ENCODE results near the gene GMPPA.
A peak's percentile ranks its signal among the peaks of the same experiment; 100 is the strongest.

Gene GMPPA

DNA sequence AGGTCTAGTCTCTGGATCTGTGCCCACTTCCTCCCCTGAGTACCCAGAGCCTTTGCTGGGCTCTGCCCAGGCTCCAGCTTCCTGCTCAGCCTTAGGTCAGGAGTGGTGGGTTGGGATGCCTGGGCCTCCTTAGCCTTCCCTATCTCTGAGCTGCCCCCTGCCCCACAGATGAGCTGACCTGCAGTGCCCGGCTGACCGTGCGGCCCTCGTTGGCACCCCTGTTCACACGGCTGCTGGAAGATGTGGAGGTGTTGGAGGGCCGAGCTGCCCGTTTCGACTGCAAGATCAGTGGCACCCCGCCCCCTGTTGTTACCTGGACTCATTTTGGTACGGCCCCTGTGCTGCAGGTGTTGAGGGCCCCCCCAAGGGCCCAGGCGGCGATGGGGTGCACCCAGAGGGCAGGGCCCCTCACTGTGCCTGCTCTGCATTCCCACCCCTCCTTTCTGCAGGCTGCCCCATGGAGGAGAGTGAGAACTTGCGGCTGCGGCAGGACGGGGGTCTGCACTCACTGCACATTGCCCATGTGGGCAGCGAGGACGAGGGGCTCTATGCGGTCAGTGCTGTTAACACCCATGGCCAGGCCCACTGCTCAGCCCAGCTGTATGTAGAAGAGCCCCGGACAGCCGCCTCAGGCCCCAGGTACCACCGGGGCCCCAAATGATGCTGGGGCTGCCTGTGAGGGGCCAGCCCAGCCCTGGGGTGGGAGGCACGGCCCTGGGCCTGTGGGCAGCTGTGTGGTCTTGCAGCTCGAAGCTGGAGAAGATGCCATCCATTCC lies 30.1 kb upstream of the GMPPA start:
- DNase-seq (ENCODE audit: low read depth in 2 of 2): no peak

DNA sequence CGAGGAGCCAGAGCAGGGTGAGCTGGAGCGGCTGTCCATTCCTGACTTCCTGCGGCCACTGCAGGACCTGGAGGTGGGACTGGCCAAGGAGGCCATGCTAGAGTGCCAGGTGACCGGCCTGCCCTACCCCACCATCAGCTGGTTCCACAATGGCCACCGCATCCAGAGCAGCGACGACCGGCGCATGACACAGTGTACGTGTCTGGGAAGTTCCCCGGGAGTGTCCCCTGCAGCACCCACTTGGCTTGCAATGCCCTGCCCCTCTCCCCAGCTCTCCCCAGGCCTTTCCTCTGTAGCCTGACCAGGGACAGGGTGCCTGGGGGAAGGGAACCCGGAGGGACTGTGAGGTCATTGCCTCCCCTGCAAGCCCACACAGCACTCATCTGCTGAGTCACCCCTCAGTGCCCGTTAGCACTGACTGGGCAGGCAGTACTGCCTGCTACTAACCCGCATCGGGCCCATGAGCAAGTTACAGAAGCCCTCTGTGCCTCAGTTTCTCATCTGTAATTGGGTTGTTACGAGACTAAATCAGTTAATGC lies 29.4 kb upstream of the GMPPA start:
- no peak for DNase-seq (ENCODE audit: low read depth in 2 of 2)

DNA sequence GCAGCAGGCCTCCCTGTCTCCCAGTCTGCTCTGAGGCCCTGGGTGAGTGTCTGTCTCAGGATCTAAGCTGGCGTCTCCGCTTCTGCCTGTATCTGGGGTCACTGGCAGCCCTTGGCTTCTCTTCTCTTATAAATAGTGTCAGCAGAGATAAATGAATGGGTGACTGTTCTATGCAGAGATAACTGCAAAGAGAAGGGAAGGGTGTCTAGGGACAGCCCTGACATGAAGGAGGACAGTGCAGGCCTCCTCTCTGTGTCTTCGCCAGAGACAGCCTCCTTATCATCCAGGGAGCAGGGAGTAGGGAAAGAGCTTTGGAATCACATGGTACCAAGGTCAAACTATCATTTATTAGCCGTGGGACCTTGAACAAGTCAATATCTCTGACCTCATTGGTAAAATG lies 28.3 kb upstream of the GMPPA start:
- no peak for DNase-seq (ENCODE audit: low read depth in 2 of 2)

DNA sequence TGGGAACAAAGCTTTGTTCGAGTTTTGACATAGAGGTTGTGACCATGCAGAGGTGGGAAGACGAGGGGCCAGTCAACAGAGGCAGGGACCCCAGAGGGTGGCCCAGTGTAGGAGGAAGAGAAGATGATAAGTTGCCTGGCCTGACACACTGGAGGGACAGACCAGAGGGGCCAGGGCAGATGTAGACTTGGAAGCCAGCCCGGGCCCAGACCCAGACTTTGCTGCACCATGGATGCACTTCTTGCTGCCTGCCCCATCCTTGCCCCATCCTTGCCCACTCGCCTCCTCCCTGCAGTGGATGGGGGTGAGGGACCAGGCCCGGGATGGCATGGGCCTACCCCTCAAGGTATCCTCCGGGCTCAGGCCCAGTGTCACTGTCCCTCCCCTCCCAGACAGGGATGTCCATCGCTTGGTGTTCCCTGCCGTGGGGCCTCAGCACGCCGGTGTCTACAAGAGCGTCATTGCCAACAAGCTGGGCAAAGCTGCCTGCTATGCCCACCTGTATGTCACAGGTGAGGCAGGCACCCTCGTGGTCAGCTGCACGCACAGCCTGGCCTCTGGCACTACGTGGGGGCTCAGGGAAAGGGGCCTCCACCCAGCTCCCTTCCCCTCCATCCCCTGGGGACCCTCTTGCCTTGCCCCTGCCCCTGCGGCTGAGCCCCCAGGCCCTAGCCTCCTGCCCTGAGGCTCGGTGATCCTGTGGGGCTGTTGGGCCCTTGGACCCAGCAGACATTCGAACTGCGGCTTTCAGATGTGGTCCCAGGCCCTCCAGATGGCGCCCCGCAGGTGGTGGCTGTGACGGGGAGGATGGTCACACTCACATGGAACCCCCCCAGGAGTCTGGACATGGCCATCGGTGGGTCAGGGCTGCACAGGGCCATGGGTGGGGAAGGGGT lies 27.0 kb upstream of the GMPPA start:
- DNase-seq (ENCODE audit: low read depth in 2 of 2): no peak

DNA sequence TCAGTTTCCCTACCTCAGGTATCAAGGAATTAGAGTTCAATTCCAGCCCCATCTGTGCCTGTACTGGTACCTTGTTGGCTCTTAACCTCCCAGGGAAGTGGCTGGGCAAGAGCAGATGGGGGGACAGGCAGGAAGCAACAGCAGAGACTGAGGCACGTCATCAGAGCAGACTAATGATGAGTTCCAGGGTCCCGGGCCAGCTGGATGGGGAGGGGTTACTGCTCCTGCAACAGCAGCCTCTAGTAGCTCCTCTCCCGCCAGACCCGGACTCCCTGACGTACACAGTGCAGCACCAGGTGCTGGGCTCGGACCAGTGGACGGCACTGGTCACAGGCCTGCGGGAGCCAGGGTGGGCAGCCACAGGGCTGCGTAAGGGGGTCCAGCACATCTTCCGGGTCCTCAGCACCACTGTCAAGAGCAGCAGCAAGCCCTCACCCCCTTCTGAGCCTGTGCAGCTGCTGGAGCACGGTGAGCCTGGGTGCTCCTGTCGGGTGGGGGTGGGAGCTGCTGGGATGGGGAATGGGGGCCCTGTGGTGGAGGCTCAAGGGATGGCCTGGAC lies 26.0 kb upstream of the GMPPA start:
- DNase-seq (ENCODE audit: low read depth in 2 of 2): no peak

DNA sequence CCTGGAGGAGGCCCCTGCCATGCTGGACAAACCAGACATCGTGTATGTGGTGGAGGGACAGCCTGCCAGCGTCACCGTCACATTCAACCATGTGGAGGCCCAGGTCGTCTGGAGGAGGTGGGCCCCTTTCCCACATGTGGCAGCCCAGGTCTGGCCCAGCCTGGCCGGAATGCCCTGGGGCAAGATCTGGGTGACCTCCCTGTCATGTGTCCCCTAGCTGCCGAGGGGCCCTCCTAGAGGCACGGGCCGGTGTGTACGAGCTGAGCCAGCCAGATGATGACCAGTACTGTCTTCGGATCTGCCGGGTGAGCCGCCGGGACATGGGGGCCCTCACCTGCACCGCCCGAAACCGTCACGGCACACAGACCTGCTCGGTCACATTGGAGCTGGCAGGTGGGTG lies 25.2 kb upstream of the GMPPA start:
- DNase-seq (ENCODE audit: low read depth in 2 of 2): no peak

DNA sequence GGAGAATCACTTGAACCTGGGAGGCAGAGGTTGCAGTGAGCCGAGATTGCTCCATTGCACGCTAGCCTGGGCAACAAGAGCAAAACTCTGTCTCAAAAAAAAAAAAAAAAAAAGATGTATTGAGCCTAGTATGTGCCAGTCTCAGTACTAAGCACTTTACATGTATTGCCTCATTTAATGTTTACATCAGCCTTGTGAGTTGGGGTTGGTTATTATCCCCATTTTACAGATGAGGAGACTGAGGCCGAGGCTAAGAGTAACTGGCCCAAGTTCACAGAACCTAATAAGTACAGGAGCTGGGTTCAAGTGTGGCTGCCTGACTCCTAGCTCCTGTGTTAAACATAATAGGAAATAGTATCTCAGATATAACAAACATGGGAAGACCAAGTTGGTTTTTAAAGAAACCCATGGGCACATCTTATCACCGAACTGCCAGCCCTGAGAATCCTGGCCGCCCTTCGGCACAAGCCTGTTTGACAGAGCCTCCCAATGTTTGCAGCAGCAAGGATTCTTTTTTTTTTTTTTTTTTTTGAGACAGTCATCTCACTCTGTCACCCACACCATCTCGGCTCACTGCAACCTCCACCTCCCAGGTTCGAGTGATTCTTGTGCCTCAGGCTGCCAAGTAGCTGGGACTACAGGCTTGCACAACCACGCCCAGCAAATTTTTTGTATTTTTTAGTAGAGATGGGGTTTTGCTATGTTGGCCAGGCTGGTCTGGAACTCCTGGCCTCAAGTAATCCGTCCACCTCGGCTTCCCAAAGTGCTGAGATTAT lies 24.2 kb upstream of the GMPPA start:
- no peak for DNase-seq (ENCODE audit: low read depth in 2 of 2)

DNA sequence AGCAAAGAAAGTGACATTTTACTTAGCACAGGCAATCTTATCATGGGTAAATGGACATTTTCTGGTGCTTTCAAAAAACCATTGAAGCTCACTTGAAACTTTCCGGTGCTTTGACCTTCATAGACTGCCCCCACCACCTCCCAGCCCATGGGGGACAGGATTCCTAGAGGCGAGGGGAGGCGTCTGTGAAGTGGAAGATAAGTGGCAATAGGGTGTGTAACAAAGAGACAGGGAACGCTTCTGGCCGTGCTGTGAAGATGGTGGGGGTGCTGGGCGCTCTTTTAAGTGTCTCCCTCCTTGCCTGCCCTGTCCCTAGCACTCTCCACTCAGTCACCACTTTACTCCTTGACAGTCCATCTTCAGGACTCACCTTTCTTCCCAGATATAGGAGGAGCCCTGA lies 23.4 kb upstream of the GMPPA start:
- DNase-seq (ENCODE audit: low read depth in 2 of 2): no peak

DNA sequence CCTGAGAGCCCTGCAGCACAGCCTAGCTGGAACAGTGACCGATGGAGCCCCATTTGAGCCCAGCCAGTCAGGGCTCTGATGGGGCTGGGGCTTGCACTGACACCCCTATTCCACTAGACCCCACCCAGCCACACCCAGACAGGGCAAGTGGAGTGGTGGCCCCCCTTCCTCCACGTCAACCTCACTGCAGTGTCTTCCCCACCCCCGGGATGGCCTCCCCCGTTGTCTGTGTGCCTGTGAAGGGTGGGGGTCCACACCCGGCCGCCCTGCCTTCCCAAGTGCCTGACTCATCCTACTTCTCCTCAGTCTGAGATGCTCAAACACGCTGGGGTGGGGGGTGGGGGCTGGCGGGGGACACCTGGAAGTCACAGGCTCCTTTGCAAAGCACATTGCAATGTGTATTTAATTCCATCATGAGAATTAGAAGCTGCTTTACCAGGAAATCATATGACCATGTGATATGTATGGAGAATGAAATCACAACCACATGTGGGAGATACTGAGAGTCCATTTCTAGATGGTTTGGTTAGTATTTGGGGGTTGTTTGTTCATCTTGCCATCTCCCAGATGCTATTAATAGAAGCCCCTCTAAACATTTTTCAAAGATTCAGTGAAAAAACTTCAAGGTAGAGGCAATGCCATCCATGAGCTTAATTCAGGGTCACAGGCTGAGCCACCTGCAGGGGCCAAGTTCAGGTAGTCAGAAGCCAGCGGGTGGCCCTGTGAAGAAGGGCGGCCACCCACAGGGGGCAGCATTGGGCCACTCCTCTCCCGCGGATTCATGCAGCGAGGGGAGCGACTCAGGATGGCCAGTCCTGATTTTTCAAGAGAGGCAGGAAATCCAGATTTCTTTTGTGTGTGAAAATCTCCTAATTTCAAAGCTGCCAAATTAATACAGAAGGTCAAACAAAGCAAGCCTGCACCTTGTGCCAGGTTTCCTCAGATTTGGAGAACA lies 22.7 kb upstream of the GMPPA start:
- DNase-seq (ENCODE audit: low read depth in 2 of 2): peak in 1 of 2 donors; percentile 29

DNA sequence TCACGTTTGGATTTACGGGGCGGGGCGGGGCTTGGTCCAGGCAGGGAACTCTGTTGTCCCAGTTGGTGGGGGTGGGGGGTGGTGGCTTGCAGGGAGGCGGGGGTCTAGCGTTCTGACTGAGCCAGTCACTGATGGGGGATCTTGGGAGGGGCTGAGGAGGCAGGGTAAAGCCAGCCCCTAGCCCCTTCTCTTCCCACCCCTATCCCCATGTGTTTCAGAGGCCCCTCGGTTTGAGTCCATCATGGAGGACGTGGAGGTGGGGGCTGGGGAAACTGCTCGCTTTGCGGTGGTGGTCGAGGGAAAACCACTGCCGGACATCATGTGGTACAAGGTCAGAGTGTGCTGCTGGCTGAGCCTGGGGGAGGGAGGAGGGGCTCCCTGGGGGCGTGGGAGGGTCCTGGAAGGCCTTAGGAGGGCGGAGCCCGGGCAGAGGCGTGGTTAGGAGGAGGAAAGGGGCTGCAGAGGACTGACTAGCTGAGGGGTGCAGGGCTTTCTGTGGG lies 22.0 kb upstream of the GMPPA start:
- DNase-seq (ENCODE audit: low read depth in 2 of 2): no peak

DNA sequence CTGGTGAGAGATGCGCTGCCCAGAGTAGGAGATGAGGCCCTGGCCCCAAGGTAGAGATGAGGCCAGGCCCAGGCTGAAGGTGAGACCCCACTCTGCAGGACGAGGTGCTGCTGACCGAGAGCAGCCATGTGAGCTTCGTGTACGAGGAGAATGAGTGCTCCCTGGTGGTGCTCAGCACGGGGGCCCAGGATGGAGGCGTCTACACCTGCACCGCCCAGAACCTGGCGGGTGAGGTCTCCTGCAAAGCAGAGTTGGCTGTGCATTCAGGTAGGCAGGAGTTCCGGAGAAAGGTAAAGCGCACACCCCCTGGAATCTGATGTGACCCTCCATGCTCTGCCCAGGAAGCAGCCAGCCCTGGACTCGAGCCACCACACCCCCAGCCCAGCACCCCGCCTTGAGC lies 21.5 kb upstream of the GMPPA start:
- no peak for DNase-seq (ENCODE audit: low read depth in 2 of 2)

DNA sequence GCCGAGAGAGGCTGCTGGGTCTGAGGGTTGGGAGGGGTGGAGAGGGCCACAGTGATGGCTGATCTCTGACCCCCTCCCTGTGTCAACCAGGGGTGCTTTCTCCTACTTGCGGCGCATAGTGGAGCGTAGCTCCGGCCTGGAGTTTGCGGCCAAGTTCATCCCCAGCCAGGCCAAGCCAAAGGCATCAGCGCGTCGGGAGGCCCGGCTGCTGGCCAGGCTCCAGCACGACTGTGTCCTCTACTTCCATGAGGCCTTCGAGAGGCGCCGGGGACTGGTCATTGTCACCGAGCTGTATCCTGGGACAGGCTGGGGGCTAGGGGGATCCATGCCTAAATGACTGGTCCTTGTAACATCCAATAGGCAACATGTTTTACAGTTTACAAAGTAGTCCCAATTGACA lies 20.9 kb upstream of the GMPPA start:
- DNase-seq (ENCODE audit: low read depth in 2 of 2): no peak

DNA sequence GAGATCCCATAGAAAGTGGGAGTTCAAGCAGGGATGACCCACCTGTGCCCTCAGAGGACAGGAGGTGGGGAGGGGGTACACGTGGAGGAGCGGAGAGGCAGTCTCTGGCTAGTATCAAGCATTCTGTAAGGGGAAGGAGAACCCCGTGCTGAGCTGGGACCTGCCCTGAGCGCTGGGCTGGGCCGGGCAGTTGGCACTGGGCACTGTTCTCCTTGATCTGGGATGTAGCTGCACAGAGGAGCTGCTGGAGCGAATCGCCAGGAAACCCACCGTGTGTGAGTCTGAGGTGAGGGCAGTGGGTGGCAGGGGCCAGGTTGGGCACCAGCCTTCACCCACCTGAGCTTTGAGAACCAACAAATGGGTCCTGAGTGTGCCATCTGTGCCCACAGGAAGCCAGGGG lies 19.8 kb upstream of the GMPPA start:
- no peak for DNase-seq (ENCODE audit: low read depth in 2 of 2)

DNA sequence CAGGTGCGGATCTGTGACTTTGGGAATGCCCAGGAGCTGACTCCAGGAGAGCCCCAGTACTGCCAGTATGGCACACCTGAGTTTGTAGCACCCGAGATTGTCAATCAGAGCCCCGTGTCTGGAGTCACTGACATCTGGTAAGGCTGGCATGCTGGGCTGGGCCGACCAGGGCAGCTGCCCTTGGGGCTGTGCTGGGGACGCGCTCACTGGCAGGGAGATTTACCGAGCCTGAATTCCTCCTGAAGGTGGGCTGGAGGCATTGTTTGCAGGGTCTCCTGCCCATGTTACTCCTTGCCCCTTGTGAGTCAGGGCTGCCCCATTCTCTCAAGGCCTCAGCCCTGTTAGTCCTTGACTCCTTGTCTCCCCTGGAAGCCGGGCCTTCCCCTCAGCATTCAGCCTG lies 18.7 kb upstream of the GMPPA start:
- DNase-seq (ENCODE audit: low read depth in 2 of 2): no peak

DNA sequence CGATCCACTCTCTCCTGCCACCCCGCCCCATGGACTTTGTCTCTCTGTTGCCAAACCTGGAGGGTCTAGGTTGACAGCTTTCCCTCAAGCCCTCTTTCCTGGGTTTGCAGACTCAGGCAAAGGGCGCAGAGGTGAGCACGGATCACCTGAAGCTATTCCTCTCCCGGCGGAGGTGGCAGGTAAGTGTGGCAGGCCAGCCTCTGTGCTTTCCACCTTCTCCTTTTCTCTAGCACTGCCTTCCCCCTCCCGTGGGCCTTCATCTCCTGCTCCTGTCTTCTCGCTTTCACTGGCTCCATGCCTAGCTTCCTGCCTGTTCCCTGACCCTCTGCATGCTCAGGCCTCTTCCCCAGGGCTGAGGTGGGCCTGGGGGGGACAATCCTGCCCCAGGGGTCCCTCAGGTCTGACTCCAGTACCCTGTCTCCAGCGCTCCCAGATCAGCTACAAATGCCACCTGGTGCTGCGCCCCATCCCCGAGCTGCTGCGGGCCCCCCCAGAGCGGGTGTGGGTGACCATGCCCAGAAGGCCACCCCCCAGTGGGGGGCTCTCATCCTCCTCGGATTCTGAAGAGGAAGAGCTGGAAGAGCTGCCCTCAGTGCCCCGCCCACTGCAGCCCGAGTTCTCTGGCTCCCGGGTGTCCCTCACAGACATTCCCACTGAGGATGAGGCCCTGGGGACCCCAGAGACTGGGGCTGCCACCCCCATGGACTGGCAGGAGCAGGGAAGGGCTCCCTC lies 15.9 kb upstream of the GMPPA start:
- no peak for DNase-seq (ENCODE audit: low read depth in 2 of 2)

DNA sequence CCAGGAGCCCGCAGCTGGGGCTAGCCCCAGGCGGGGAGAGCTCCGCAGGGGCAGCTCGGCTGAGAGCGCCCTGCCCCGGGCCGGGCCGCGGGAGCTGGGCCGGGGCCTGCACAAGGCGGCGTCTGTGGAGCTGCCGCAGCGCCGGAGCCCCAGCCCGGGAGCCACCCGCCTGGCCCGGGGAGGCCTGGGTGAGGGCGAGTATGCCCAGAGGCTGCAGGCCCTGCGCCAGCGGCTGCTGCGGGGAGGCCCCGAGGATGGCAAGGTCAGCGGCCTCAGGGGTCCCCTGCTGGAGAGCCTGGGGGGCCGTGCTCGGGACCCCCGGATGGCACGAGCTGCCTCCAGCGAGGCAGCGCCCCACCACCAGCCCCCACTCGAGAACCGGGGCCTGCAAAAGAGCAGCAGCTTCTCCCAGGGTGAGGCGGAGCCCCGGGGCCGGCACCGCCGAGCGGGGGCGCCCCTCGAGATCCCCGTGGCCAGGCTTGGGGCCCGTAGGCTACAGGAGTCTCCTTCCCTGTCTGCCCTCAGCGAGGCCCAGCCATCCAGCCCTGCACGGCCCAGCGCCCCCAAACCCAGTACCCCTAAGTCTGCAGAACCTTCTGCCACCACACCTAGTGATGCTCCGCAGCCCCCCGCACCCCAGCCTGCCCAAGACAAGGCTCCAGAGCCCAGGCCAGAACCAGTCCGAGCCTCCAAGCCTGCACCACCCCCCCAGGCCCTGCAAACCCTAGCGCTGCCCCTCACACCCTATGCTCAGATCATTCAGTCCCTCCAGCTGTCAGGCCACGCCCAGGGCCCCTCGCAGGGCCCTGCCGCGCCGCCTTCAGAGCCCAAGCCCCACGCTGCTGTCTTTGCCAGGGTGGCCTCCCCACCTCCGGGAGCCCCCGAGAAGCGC lies 15.0 kb upstream of the GMPPA start:
- DNase-seq (ENCODE audit: low read depth in 2 of 2): no peak

DNA sequence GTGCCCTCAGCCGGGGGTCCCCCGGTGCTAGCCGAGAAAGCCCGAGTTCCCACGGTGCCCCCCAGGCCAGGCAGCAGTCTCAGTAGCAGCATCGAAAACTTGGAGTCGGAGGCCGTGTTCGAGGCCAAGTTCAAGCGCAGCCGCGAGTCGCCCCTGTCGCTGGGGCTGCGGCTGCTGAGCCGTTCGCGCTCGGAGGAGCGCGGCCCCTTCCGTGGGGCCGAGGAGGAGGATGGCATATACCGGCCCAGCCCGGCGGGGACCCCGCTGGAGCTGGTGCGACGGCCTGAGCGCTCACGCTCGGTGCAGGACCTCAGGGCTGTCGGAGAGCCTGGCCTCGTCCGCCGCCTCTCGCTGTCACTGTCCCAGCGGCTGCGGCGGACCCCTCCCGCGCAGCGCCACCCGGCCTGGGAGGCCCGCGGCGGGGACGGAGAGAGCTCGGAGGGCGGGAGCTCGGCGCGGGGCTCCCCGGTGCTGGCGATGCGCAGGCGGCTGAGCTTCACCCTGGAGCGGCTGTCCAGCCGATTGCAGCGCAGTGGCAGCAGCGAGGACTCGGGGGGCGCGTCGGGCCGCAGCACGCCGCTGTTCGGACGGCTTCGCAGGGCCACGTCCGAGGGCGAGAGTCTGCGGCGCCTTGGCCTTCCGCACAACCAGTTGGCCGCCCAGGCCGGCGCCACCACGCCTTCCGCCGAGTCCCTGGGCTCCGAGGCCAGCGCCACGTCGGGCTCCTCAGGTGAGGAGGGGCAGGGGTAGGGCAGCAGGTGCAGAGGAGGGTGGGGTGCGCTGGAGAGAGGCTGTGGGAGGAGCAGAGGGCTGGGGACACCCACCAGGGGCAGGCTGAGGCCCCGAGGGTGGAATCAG lies 14.1 kb upstream of the GMPPA start:
- DNase-seq (ENCODE audit: low read depth in 2 of 2): no peak

DNA sequence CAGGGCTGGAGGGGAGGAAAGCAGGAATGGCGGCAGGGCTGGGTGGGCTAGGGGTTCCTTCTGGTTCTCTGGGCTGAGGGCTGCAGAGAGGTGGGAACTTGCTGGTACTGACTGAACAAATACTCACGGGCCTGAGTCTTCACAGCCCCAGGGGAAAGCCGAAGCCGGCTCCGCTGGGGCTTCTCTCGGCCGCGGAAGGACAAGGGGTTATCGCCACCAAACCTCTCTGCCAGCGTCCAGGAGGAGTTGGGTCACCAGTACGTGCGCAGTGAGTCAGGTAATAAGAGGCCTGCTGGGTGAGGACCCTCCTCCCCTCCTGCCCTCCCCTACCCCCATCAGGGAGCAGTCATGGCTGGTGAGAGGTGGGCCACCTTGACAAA lies 13.5 kb upstream of the GMPPA start:
- no peak for DNase-seq (ENCODE audit: low read depth in 2 of 2)

All from stimulated activated CD8-positive, alpha-beta memory T cell treated with anti-CD3 and anti-CD28 coated beads, Interleukin-7, amount 100 ng/mL, for 1 hour (primary cell).